Heart right ventricle (tissue), 16 donors: ENCODE measurements around the gene PRKAG2. TPM values are rescaled to one million over a fixed set of nuclear protein-coding genes. Genes with fewer than 3 reads are reported as not detected.
A peak's percentile ranks its signal among the peaks of the same experiment; 100 is the strongest.

ENCODE experiments used
- ATAC-seq, 8 donors: fragments of 200-7000 bp; cut with Tn5 transposase; one replicate each; pipeline ENCODE4 v1.9.1; 2020; ENCODE audit warnings: mild to moderate bottlenecking in 8 of 8, moderate library complexity in 8 of 8, moderate number of reproducible peaks in 1 of 8
- DNase-seq, 2 donors: peaks; one replicate each; pipeline ENCODE4 v3.0.0-alpha.2; 2020
- H3K27ac ChIP-seq, 10 donors: fragments of 200-600 bp; sonication (generic) in 2 of 10; one replicate each; pipeline versions ENCODE4 v1.5.0 to v1.8.0; 2020 to 2022; ENCODE audit warnings: mild to moderate bottlenecking in 3 of 10
- H3K27me3 ChIP-seq, 7 donors: fragments of 200-600 bp; one replicate each; pipeline ENCODE4 v1.8.0; 2021 to 2022; ENCODE audit warnings: mild to moderate bottlenecking in 2 of 7
- H3K36me3 ChIP-seq, 9 donors: fragments of 200-600 bp; sonication (generic) in 1 of 9; one replicate each; pipeline versions ENCODE4 v1.5.0 to v1.8.0; 2020 to 2022; ENCODE audit warnings: mild to moderate bottlenecking in 2 of 9
- H3K4me1 ChIP-seq, 9 donors: fragments of 200-600 bp; sonication (generic) in 1 of 9; one replicate each; pipeline versions ENCODE4 v1.5.0 to v1.8.0; 2020 to 2022; ENCODE audit warnings: mild to moderate bottlenecking in 4 of 9
- H3K4me3 ChIP-seq, 10 donors: fragments of 200-600 bp; sonication (generic) in 2 of 10; one replicate each; pipeline versions ENCODE4 v1.5.0 to v1.8.0; 2020 to 2022; ENCODE audit warnings: mild to moderate bottlenecking in 7 of 10, moderate library complexity in 2 of 10
- H3K9me3 ChIP-seq, 11 donors: fragments of 200-600 bp in 10 of 11; sonication (generic) in 2 of 11; one replicate each; pipeline versions ENCODE4 v1.5.0 to v1.8.0; 2013 to 2022; ENCODE audit warnings: mild to moderate bottlenecking in 2 of 11, control low read depth in 1 of 11, moderate library complexity in 1 of 11
- WGBS, 2 donors: extraction: QIAGEN DNeasy Blood & Tissue Kit; methylation state at CpG; one replicate each; pipeline ENCODE4 v1.1.7; 2013; ENCODE audit warnings: inconsistent platforms in 1 of 2; 5-methylcytosine and 5-hydroxymethylcytosine counted together
- intact Hi-C, 10 donors: fragments of 100-400 bp; cut with DNase I; formaldehyde crosslinking; loops; one replicate each; pipeline versions ENCODE4 v1.11.1 to v1.14.2; 2022
- polyA plus RNA-seq, 2 donors: library from polyadenylated mRNA; stranded (reverse); fragments of 200-250 nt; gene quantifications; one replicate each; pipeline ENCODE4 v1.2.3, GENCODE V29; 2013
- total RNA-seq, 10 donors: library from RNA; stranded (reverse); fragmentation: NEBNext Ultra II Directional in 3 of 10; extraction: Animal tissue kit (Norgen Biotek cat#: 25700) in 3 of 10; gene quantifications; one replicate each; pipeline versions ENCODE4 v1.2.1 to v1.2.4, GENCODE V29; 2021 to 2023
- TF ChIP-seq, protein P1 (sequence below), 9 donors: fragments of 200-600 bp; sonication (generic) in 2 of 9; IDR thresholded peaks; one replicate each; pipeline versions ENCODE4 v1.5.0 to v1.8.0; 2021 to 2022; ENCODE audit warnings: antibody characterized with exemption in 9 of 9, mild to moderate bottlenecking in 5 of 9, moderate library complexity in 1 of 9
- donor health status: Arrhythmogenic right ventricular cardiomyopathy.
- donor health status: ischemic (EF 13 %, LVEDD 7.1; RV severe dilation, severe dysfunction).
- donor health status: healthy with polysubstance abuse.
- donor health status: DM: no; HTN: yes; CAD: no.
- donor health status: DM: no; HTN: no; CAD: no.
- donor health status: ischemic (EF 25% LVEDD 6.9; RV normal size, moderate dysfunction).
- donor health status: ischemic (EF 25% LVEDD 5.7; RV mildly dilated, moderate dysfunction).
- donor health status: healthy.
- donor health status: DM: yes; HTN: yes; CAD: no.
- donor health status: Ischemic cardiomyopathy.
- donor health status: ischemic (EF 35%, LVEDD 5.7; RV mildly dilated, moderate dysfunction).
- donor health status: nonischemic (EF 11% LVEDD 7.7; RV severe dilation, severe dysfunction).
- donor health status: DM: yes; HTN: yes; CAD: no.
- donor health status: PGD.
- donor health status: ischemic (EF 29% LVEDD 5.4; RV normal size, mild dysfunction).
- donor health status: nonischemic (EF 23%, LVEDD 6.1; RV moderate dilation, normal function).

The PRKAG2 gene
- total and polyA plus RNA-seq, 12 donors: 52.4 to 156 (median 114) TPM

GRCh38 chr7:151708610-151709009 is 168.3 kb downstream of the PRKAG2 start:
- WGBS, 2 donors: 69 to 75% methylated on average over 8 of the region's 8 CpGs
- Histone ChIP-seq H3K9me3 (no peaks in the 10 kb centered on the region), H3K36me3 (peaks cover 0 to 8% (median 0%) of the 10 kb centered on the region in 9 donors), H3K4me3 (no peak overlapping the region), H3K27me3 (no peaks in the 10 kb centered on the region), H3K4me1 (peaks cover 12 to 63% (median 39%) of the 10 kb centered on the region in 9 donors), H3K27ac (peak overlapping the region in 7 of 10 donors; percentile 7 to 41 (median 25))
- DNase-seq: no peak
- intact Hi-C loops: loop anchor here in 6 of 10 donors (5.0 to 10.0 kb wide), 5 partner anchors 74 to 136 kb away; no protein-coding TSS in a partner anchor
- peak in 4 of 8 donors; percentile 13 to 57 (median 42) for ATAC-seq
- TF ChIP-seq, protein P1, sequence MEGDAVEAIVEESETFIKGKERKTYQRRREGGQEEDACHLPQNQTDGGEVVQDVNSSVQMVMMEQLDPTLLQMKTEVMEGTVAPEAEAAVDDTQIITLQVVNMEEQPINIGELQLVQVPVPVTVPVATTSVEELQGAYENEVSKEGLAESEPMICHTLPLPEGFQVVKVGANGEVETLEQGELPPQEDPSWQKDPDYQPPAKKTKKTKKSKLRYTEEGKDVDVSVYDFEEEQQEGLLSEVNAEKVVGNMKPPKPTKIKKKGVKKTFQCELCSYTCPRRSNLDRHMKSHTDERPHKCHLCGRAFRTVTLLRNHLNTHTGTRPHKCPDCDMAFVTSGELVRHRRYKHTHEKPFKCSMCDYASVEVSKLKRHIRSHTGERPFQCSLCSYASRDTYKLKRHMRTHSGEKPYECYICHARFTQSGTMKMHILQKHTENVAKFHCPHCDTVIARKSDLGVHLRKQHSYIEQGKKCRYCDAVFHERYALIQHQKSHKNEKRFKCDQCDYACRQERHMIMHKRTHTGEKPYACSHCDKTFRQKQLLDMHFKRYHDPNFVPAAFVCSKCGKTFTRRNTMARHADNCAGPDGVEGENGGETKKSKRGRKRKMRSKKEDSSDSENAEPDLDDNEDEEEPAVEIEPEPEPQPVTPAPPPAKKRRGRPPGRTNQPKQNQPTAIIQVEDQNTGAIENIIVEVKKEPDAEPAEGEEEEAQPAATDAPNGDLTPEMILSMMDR (IDR thresholded peaks at IDR 0.05): no peak

- Histone ChIP-seq H3K9me3 (no peaks in the 10 kb centered on the region), H3K36me3 (peaks cover 0 to 8% (median 0%) of the 10 kb centered on the region in 9 donors), H3K4me1 (peaks cover 12 to 56% (median 37%) of the 10 kb centered on the region in 9 donors), H3K27me3 (no peaks in the 10 kb centered on the region), H3K27ac (peak overlapping the region in 1 of 10 donors; percentile 13), H3K4me3 (no peak overlapping the region)
- TF ChIP-seq, protein P1 (IDR thresholded peaks at IDR 0.05): no peak
- no peak for ATAC-seq
- intact Hi-C loops: loop anchor here in 6 of 10 donors (5.0 to 10.0 kb wide), 5 partner anchors 73 to 135 kb away; no protein-coding TSS in a partner anchor
- WGBS, 2 donors: 89 to 90% methylated on average over 14 of the region's 14 CpGs
- DNase-seq: no peak
Measured at GRCh38 chr7:151707757-151708156, 169.2 kb downstream of the PRKAG2 start.

DNA sequence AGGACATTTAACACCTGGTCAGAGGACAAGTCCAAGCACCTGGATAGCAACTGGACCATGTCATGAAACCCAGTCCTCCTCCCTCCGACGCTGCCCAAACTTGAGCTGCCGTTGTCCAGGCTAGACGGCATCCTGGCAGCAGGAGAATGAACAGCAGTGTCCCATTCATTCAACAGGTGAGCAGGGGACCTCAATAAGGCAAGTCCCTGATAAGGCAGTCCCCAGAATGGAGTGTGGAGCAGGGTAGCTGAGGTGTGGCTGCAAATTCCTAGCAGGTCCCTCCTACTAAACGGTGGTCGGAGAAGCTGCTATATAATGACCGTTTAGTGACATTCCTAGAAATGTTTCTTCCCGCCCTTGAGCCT is 169.8 kb downstream of the PRKAG2 start:
- Histone ChIP-seq H3K4me3 (no peak overlapping the region), H3K4me1 (peaks cover 9 to 51% (median 30%) of the 10 kb centered on the region in 9 donors), H3K27ac (peak overlapping the region in 1 of 10 donors; percentile 15), H3K27me3 (no peaks in the 10 kb centered on the region), H3K9me3 (no peaks in the 10 kb centered on the region), H3K36me3 (peaks cover 0 to 8% (median 0%) of the 10 kb centered on the region in 9 donors)
- TF ChIP-seq, protein P1 (IDR thresholded peaks at IDR 0.05): no peak
- intact Hi-C loops: loop anchor here in 6 of 10 donors (5.0 to 10.0 kb wide), 5 partner anchors 72 to 135 kb away; no protein-coding TSS in a partner anchor
- 86 to 88% methylated on average over 8 of the region's 8 CpGs for WGBS, 2 donors
- ATAC-seq: no peak
- no peak for DNase-seq

DNA sequence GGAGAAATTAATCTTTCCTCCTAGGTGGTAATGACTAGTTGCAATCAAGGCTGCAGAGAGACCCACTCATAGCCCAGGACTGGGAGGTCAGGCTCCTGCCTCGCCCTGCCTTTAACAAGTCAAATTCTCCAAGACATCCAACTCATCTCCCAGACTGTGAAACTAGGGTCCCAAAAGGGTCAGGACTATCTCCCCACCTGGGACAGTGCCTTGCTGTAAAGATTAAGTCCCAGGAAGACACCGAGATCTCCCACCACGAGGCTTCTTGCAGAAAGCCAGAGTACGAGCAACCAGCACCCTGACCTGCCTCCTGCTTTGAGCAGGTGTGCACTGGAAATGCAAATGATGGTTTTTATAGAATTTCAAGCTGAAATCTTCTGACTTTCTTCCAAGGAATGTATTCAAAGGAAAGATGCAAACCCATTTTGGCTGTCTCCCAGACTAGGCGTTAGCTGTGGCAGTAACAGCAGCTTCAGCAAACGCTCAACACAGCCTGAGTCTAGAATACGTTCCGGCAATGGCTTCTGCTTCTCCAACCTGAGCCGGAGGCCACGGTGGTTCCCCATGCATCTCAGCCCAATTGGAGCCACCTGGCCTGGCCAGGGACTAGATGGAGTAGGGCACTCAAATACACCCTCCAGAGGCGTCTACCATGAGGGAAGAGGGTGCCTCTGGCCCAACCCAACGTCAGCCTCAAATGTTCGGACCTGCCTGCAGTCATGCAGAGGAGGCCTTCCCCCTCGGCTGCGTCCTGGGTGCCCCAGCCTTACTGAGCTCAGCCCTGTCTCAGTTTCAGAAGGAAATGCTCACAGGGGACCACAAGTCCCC is 170.4 kb downstream of the PRKAG2 start:
- peaks cover 0 to 8% (median 0%) of the 10 kb centered on the region in 9 donors for H3K36me3 ChIP-seq
- H3K9me3 ChIP-seq: no peaks in the 10 kb centered on the region
- peak overlapping the region in 3 of 10 donors; percentile 15 to 34 (median 17) for H3K27ac ChIP-seq
- H3K4me3 ChIP-seq: no peak overlapping the region
- intact Hi-C loops: loop anchor here in 6 of 10 donors (5.0 to 10.0 kb wide), 5 partner anchors 72 to 134 kb away; no protein-coding TSS in a partner anchor
- TF ChIP-seq, protein P1 (IDR thresholded peaks at IDR 0.05): no peak
- no peaks in the 10 kb centered on the region for H3K27me3 ChIP-seq
- ATAC-seq: peak in 1 of 8 donors; percentile 19
- H3K4me1 ChIP-seq: peaks cover 5 to 45% (median 28%) of the 10 kb centered on the region in 9 donors
- 83 to 85% methylated on average over 15 of the region's 15 CpGs for WGBS, 2 donors
- DNase-seq: no peak
